Brain microvascular endothelial cell (primary cell): Measurements from ENCODE around the gene OR14I1.

Experiments
- DNase-seq: peaks from one replicate; pipeline ENCODE4 v3.0.0-alpha.2; 2020
- H3K27ac ChIP-seq: fragments of 250-450 bp; sonication (Bioruptor Pico); 2 replicates; pipeline ENCODE4 v1.5.1; 2020; ENCODE audit warnings: mild to moderate bottlenecking, moderate library complexity
- H3K27me3 ChIP-seq: fragments of 250-450 bp; sonication (Bioruptor Pico); replicated peaks from 2 replicates; pipeline ENCODE4 v1.5.1; 2020; ENCODE audit warnings: mild to moderate bottlenecking
- H3K36me3 ChIP-seq: fragments of 250-450 bp; sonication (Bioruptor Pico); replicated peaks from 2 replicates; pipeline ENCODE4 v1.5.1; 2020; ENCODE audit warnings: mild to moderate bottlenecking
- H3K4me3 ChIP-seq: 2 replicates; pipeline ENCODE4 v1.5.1; 2011; ENCODE audit warnings: low read depth, mild to moderate bottlenecking, control low read depth, low read length, moderate library complexity
- CTCF ChIP-seq: IDR thresholded peaks from 2 replicates; pipeline ENCODE4 v1.5.1; 2011; ENCODE audit warnings: low read depth, mild to moderate bottlenecking, moderate library complexity, low read length, control low read depth, inconsistent platforms; ENCODE audit errors: missing control alignments
- in situ Hi-C: cut with HindIII; loops from 2 replicates; pipeline ENCODE4 v1.10.0; 2017; ENCODE audit warnings: low sequenced_read_pairs, low pct_ligation_motif_present

The OR14I1 gene

GRCh38 chr1:248740876-248741275, 38.3 kb upstream of the OR14I1 start:
- no peak overlapping the region for H3K27ac ChIP-seq
- in situ Hi-C loops = no loop called here

GRCh38 chr1:248739572-248740205, 37.1 kb upstream of the OR14I1 start:
- Histone ChIP-seq H3K27ac (no peak overlapping the region), H3K27me3 (no peaks in the 10 kb centered on the region), H3K36me3 (no peaks in the 10 kb centered on the region)

More at GRCh38 chr1:248740876-248741275, 38.3 kb upstream of the OR14I1 start:
- no peak for DNase-seq
- TF ChIP-seq CTCF = no peak
- H3K4me3 ChIP-seq = no peak overlapping the region
- no peaks in the 10 kb centered on the region for H3K27me3 ChIP-seq
- H3K36me3 ChIP-seq = no peaks in the 10 kb centered on the region

GRCh38 chr1:248737457-248737856, 34.9 kb upstream of the OR14I1 start:
- TF ChIP-seq CTCF = no peak
- Histone ChIP-seq H3K27ac (no peak overlapping the region), H3K36me3 (no peaks in the 10 kb centered on the region), H3K27me3 (no peaks in the 10 kb centered on the region), H3K4me3 (no peak overlapping the region)
- in situ Hi-C loops = no loop called here
- DNase-seq = no peak

More at GRCh38 chr1:248739572-248740205, 37.1 kb upstream of the OR14I1 start:
- in situ Hi-C loops = no loop called here
- no peak for TF ChIP-seq CTCF
- no peak overlapping the region for H3K4me3 ChIP-seq
- no peak for DNase-seq

- Histone ChIP-seq H3K36me3 (no peaks in the 10 kb centered on the region), H3K27me3 (no peaks in the 10 kb centered on the region)
- in situ Hi-C loops = no loop called here
Observed at GRCh38 chr1:248736977-248737376, 34.4 kb upstream of the OR14I1 start.

GRCh38 chr1:248733566-248733965, 31.0 kb upstream of the OR14I1 start:
- Histone ChIP-seq H3K36me3 (no peaks in the 10 kb centered on the region), H3K27me3 (no peaks in the 10 kb centered on the region), H3K4me3 (no peak overlapping the region), H3K27ac (no peak overlapping the region)
- DNase-seq = no peak
- in situ Hi-C loops = no loop called here
- TF ChIP-seq CTCF = no peak

More at GRCh38 chr1:248736977-248737376, 34.4 kb upstream of the OR14I1 start:
- no peak overlapping the region for H3K4me3 ChIP-seq
- DNase-seq = no peak
- no peak overlapping the region for H3K27ac ChIP-seq
- TF ChIP-seq CTCF = no peak
